T-cell (primary cell): ENCODE measurements around the gene DHX35. TPM values are rescaled to one million over a fixed set of nuclear protein-coding genes. Genes with fewer than 3 reads are reported as not detected.

Experiments used
- ATAC-seq, 4 experiments: fragments of 200-7000 bp in 3 of 4; fragments of 150-1000 bp in 1 of 4; cut with Tn5 transposase; replicated peaks in 1 of 4; 1 replicate in 3 of 4; 2 replicates in 1 of 4; pipeline ENCODE4 v1.10.0; 2021; ENCODE audit warnings: moderate library complexity in 3 of 4, mild to moderate bottlenecking in 2 of 4, moderate number of reproducible peaks in 1 of 4
- CTCF ChIA-PET, 2 donors: fragments of 300-600 bp; sonication (Branson Sonifier 250); formaldehyde crosslinking; loops; one replicate each; lab custom pipeline; 2022; ENCODE audit warnings: antibody characterized with exemption in 2 of 2; lab: Charles Lee
- POLR2A ChIA-PET, 2 donors: fragments of 300-600 bp; sonication (Branson Sonifier 250); formaldehyde crosslinking; loops; one replicate each; lab custom pipeline; 2022; ENCODE audit warnings: antibody characterized with exemption in 2 of 2; lab: Charles Lee
- DNase-seq, 35 experiments: peaks; one replicate each; pipeline versions ENCODE4 v3.0.0 to v3.0.0-alpha.2; 2013 to 2023
- H3K27ac ChIP-seq: one replicate; pipeline ENCODE4 v1.5.1; 2013; ENCODE audit warnings: low read length
- H3K27me3 ChIP-seq, 2 experiments: replicated peaks in 1 of 2; 1 replicate in 1 of 2; 2 replicates in 1 of 2; pipeline versions ENCODE4 v1.6.1 to v1.7.0; 2013; ENCODE audit warnings: low read length in 1 of 2, mixed read lengths in 1 of 2; ENCODE audit not compliant: control insufficient read depth in 2 of 2, insufficient read depth in 2 of 2; ENCODE audit errors: extremely low read depth in 1 of 2
- H3K36me3 ChIP-seq, 2 donors: 1 replicate in 1 of 2; 2 replicates in 1 of 2; pipeline versions ENCODE4 v1.6.1 to v1.7.0; 2013; ENCODE audit warnings: low read length in 1 of 2; ENCODE audit not compliant: control insufficient read depth in 2 of 2, insufficient read depth in 1 of 2; ENCODE audit errors: extremely low read depth in 1 of 2
- H3K4me1 ChIP-seq, 2 experiments: 1 replicate in 1 of 2; 2 replicates in 1 of 2; pipeline versions ENCODE4 v1.6.1 to v1.7.0; 2013; ENCODE audit warnings: low read length in 2 of 2, mixed read lengths in 1 of 2; ENCODE audit not compliant: insufficient read depth in 2 of 2, control insufficient read depth in 1 of 2; ENCODE audit errors: extremely low read depth in 1 of 2
- H3K4me3 ChIP-seq, 2 donors: 1 replicate in 1 of 2; 2 replicates in 1 of 2; pipeline versions ENCODE4 v1.5.1 to v1.7.0; 2013; ENCODE audit warnings: mild to moderate bottlenecking in 2 of 2, low read length in 1 of 2, moderate library complexity in 1 of 2; ENCODE audit not compliant: control insufficient read depth in 1 of 2; ENCODE audit errors: extremely low read depth in 1 of 2
- H3K9me3 ChIP-seq: 2 replicates; pipeline ENCODE4 v1.7.0; 2013
- H3K27ac Mint-ChIP-seq, 2 donors: one replicate each; pipeline ENCODE4 v1.8.0; 2020 to 2021; ENCODE audit warnings: mild to moderate bottlenecking in 2 of 2, mixed read lengths in 2 of 2
- H3K27me3 Mint-ChIP-seq, 2 donors: one replicate each; pipeline ENCODE4 v1.8.0; 2021 to 2022; ENCODE audit warnings: mixed read lengths in 2 of 2
- H3K36me3 Mint-ChIP-seq: one replicate; pipeline ENCODE4 v1.8.0; 2021; ENCODE audit warnings: mixed read lengths
- H3K4me1 Mint-ChIP-seq, 3 donors: one replicate each; pipeline ENCODE4 v1.8.0; 2020 to 2022; ENCODE audit warnings: mixed read lengths in 3 of 3, mild to moderate bottlenecking in 1 of 3
- H3K4me3 Mint-ChIP-seq, 3 donors: one replicate each; pipeline ENCODE4 v1.8.0; 2020 to 2022; ENCODE audit warnings: mild to moderate bottlenecking in 3 of 3, mixed read lengths in 3 of 3, moderate library complexity in 3 of 3
- H3K9me3 Mint-ChIP-seq, 3 donors: one replicate each; pipeline ENCODE4 v1.8.0; 2020 to 2022; ENCODE audit warnings: mixed read lengths in 3 of 3
- WGBS: methylation state at CpG from one replicate; pipeline ENCODE4 v1.1.5; 2013; ENCODE audit warnings: missing lambda C conversion rate; ENCODE audit not compliant: insufficient coverage; 5-methylcytosine and 5-hydroxymethylcytosine counted together
- total RNA-seq, 35 experiments: library from RNA in 6 of 35; stranded (reverse) in 6 of 35; fragments of 120-200 nt in 1 of 35; gene quantifications; one replicate each; pipeline versions ENCODE4 v1.2.1 to v1.2.4 and lab custom pipeline; 2013 to 2026

The DHX35 gene
- total RNA-seq, 5 donors from 2014 or later (not counting 1 experiment from before 2014, with no cell fraction given), result 8.6 to 11.5 (median 11.2) TPM

- DNase-seq (no peak), ATAC-seq (no peak)
- peak overlapping the region; percentile 48 to 74 for H3K4me3 ChIP-seq
- H3K4me1 ChIP-seq, result peaks cover 3 to 14% of the 10 kb centered on the region in 2 experiments
- H3K27ac ChIP-seq, result no peak overlapping the region
- Mint-ChIP-seq H3K4me3 (peak overlapping the region; percentile 80 to 87 (median 82)), H3K27me3 (peaks cover under 1 to 6% of the 10 kb centered on the region in 2 donors), H3K27ac (no peak overlapping the region), H3K36me3 (no peaks in the 10 kb centered on the region), H3K9me3 (no peaks in the 10 kb centered on the region), H3K4me1 (peaks cover 0 to 14% (median 7%) of the 10 kb centered on the region in 3 donors)
- CTCF ChIA-PET, result interaction anchor here (0.6 to 4.1 kb wide), 11 partner anchors 9 to 1913 kb away, joined by 3 to 37 read pairs (median 5); partner anchors contain the start of gene DHX35 (in 1 of the 2)
- H3K27me3 ChIP-seq, result peaks cover 0 to 7% of the 10 kb centered on the region in 2 experiments
- H3K9me3 ChIP-seq, result no peaks in the 10 kb centered on the region
- no CpG with 5 or more reads among the region's 4 CpGs for WGBS
- H3K36me3 ChIP-seq, result no peaks in the 10 kb centered on the region
- POLR2A ChIA-PET, result interaction anchor here in 1 of 2 donors (0.6 kb wide), 1 partner anchor 1872 kb away, joined by 5 read pairs; no protein-coding TSS in a partner anchor
Observed at GRCh38 chr20:39050555-39050902, 88.4 kb downstream of the DHX35 start.

- CTCF ChIA-PET, result interaction anchor here in 1 of 2 donors (0.6 to 4.1 kb wide), 2 partner anchors 29 to 49 kb away, joined by 4 to 33 read pairs; no protein-coding TSS in a partner anchor
- H3K4me3 Mint-ChIP-seq, result no peak overlapping the region
- no peaks in the 10 kb centered on the region for H3K36me3 Mint-ChIP-seq
- peaks cover 5 to 17% of the 10 kb centered on the region in 2 donors for H3K27me3 Mint-ChIP-seq
- ATAC-seq (no peak), DNase-seq (no peak)
- H3K27me3 ChIP-seq, result peaks cover 0 to 21% of the 10 kb centered on the region in 2 experiments
- H3K9me3 ChIP-seq, result no peaks in the 10 kb centered on the region
- 100% methylated on average over 3 of the region's 8 CpGs for WGBS
- H3K36me3 ChIP-seq, result no peaks in the 10 kb centered on the region
- H3K27ac Mint-ChIP-seq, result no peak overlapping the region
- peaks cover 3 to 14% of the 10 kb centered on the region in 2 experiments for H3K4me1 ChIP-seq
- no peaks in the 10 kb centered on the region for H3K9me3 Mint-ChIP-seq
- H3K4me3 ChIP-seq, result no peak overlapping the region
- H3K27ac ChIP-seq, result no peak overlapping the region
- H3K4me1 Mint-ChIP-seq, result peaks cover 0 to 14% (median 7%) of the 10 kb centered on the region in 3 donors
- POLR2A ChIA-PET, result no interaction called here
Observed at GRCh38 chr20:39052676-39053075, 90.5 kb downstream of the DHX35 start.

GRCh38 chr20:39057143-39057542, 95.0 kb downstream of the DHX35 start:
- Mint-ChIP-seq H3K27me3 (peaks cover 12 to 25% of the 10 kb centered on the region in 2 donors), H3K9me3 (no peaks in the 10 kb centered on the region), H3K4me1 (no peaks in the 10 kb centered on the region), H3K27ac (no peak overlapping the region), H3K4me3 (no peak overlapping the region), H3K36me3 (no peaks in the 10 kb centered on the region)
- peaks cover 0 to 32% of the 10 kb centered on the region in 2 experiments for H3K27me3 ChIP-seq
- CTCF ChIA-PET, result no interaction called here
- no peak overlapping the region for H3K4me3 ChIP-seq
- H3K4me1 ChIP-seq, result no peaks in the 10 kb centered on the region
- no peak for DNase-seq
- H3K36me3 ChIP-seq, result no peaks in the 10 kb centered on the region
- WGBS, result 75% methylated on average over 1 of the region's 7 CpGs
- POLR2A ChIA-PET, result interaction anchor here in 1 of 2 donors (0.7 kb wide), 1 partner anchor 318 kb away, joined by 3 read pairs; no protein-coding TSS in a partner anchor
- H3K27ac ChIP-seq, result no peak overlapping the region
- H3K9me3 ChIP-seq, result no peaks in the 10 kb centered on the region
- no peak for ATAC-seq

- no peak for ATAC-seq
- Histone ChIP-seq H3K4me3 (no peak overlapping the region), H3K27ac (no peak overlapping the region), H3K4me1 (no peaks in the 10 kb centered on the region), H3K9me3 (no peaks in the 10 kb centered on the region), H3K36me3 (no peaks in the 10 kb centered on the region), H3K27me3 (peaks cover 0 to 32% of the 10 kb centered on the region in 2 experiments)
- Mint-ChIP-seq H3K4me3 (no peak overlapping the region), H3K27ac (no peak overlapping the region), H3K4me1 (no peaks in the 10 kb centered on the region), H3K36me3 (no peaks in the 10 kb centered on the region), H3K9me3 (no peaks in the 10 kb centered on the region), H3K27me3 (peaks cover 12 to 23% of the 10 kb centered on the region in 2 donors)
- 69% methylated on average over 2 of the region's 4 CpGs for WGBS
- no peak for DNase-seq
- CTCF ChIA-PET, result no interaction called here
- POLR2A ChIA-PET, result no interaction called here
Observed at GRCh38 chr20:39057911-39058310, 95.8 kb downstream of the DHX35 start.

- no peak overlapping the region for H3K27ac Mint-ChIP-seq
- Histone ChIP-seq H3K4me3 (no peak overlapping the region), H3K9me3 (no peaks in the 10 kb centered on the region), H3K4me1 (no peaks in the 10 kb centered on the region), H3K27ac (no peak overlapping the region), H3K36me3 (no peaks in the 10 kb centered on the region), H3K27me3 (peaks cover 0 to 32% of the 10 kb centered on the region in 2 experiments)
- peaks cover 12 to 21% of the 10 kb centered on the region in 2 donors for H3K27me3 Mint-ChIP-seq
- ChIA-PET CTCF (no interaction called here), POLR2A (no interaction called here)
- no peaks in the 10 kb centered on the region for H3K36me3 Mint-ChIP-seq
- no peaks in the 10 kb centered on the region for H3K4me1 Mint-ChIP-seq
- WGBS, result 90% methylated on average over 3 of the region's 9 CpGs
- no peaks in the 10 kb centered on the region for H3K9me3 Mint-ChIP-seq
- ATAC-seq, result no peak
- DNase-seq, result no peak
- no peak overlapping the region for H3K4me3 Mint-ChIP-seq
Observed at GRCh38 chr20:39059036-39059435, 96.9 kb downstream of the DHX35 start.

- no peak overlapping the region for H3K27ac ChIP-seq
- no peak for ATAC-seq
- WGBS, result 75% methylated on average over 9 of the region's 14 CpGs
- H3K27ac Mint-ChIP-seq, result no peak overlapping the region
- DNase-seq, result no peak
- peaks cover 3 to 6% (median 5%) of the 10 kb centered on the region in 3 donors for H3K9me3 Mint-ChIP-seq
- H3K36me3 ChIP-seq, result no peaks in the 10 kb centered on the region
- H3K27me3 Mint-ChIP-seq, result peaks cover 15 to 24% of the 10 kb centered on the region in 2 donors
- H3K4me3 ChIP-seq, result no peak overlapping the region
- CTCF ChIA-PET, result no interaction called here
- POLR2A ChIA-PET, result no interaction called here
- H3K4me3 Mint-ChIP-seq, result no peak overlapping the region
- H3K27me3 ChIP-seq, result peaks cover 0 to 21% of the 10 kb centered on the region in 2 experiments
- H3K4me1 Mint-ChIP-seq, result no peaks in the 10 kb centered on the region
- H3K4me1 ChIP-seq, result no peaks in the 10 kb centered on the region
- no peaks in the 10 kb centered on the region for H3K9me3 ChIP-seq
- no peaks in the 10 kb centered on the region for H3K36me3 Mint-ChIP-seq
Observed at GRCh38 chr20:39066471-39067242, 104.5 kb downstream of the DHX35 start.
